ENCODE results near the gene GPR142. TPM values are rescaled to one million over a fixed set of nuclear protein-coding genes. Genes with fewer than 3 reads are reported as not detected.

GPR142 gene
- total RNA-seq, 1 experiment from 2014 or later = not detected

- CTCF ChIA-PET = interaction anchor here (0.7 to 9.6 kb wide), 2 partner anchors 82 to 158 kb away, joined by 3 to 283 read pairs; no protein-coding TSS in a partner anchor
- H3K4me1 Mint-ChIP-seq (ENCODE audit: insufficient read depth, unreplicated experiment) = peaks cover 2% of the 10 kb centered on the region
Measured at GRCh38 chr17:74374858-74375257, 7.6 kb downstream of the GPR142 start.

GRCh38 chr17:74379495-74380085 lies 12.3 kb downstream of the GPR142 start:
- POLR2A ChIA-PET = interaction anchor here (0.6 to 4.1 kb wide), 7 partner anchors 37 to 194 kb away, joined by 3 to 46 read pairs (median 5); partner anchors contain the start of gene GPRC5C
- CTCF ChIA-PET = interaction anchor here (0.6 to 9.6 kb wide), 40 partner anchors 11 to 392 kb away, joined by 3 to 283 read pairs (median 4); partner anchors contain the start of genes CD300LB and GPR142

More at GRCh38 chr17:74374858-74375257, 7.6 kb downstream of the GPR142 start:
- no peak for TF ChIP-seq CTCF (IDR thresholded peaks at IDR 0.05; ENCODE audit: unreplicated experiment)
- intact Hi-C loops (cut with micrococcal nuclease) = no loop called here
- no peak for DNase-seq (ENCODE audit: unreplicated experiment)
- Mint-ChIP-seq H3K4me3 (ENCODE audit: unreplicated experiment) (no peak overlapping the region), H3K27me3 (ENCODE audit: insufficient read depth, unreplicated experiment) (peaks cover 66% of the 10 kb centered on the region), H3K9me3 (ENCODE audit: unreplicated experiment) (no peaks in the 10 kb centered on the region), H3K27ac (ENCODE audit: low read depth, unreplicated experiment) (no peak overlapping the region), H3K36me3 (ENCODE audit: insufficient read depth, unreplicated experiment) (no peaks in the 10 kb centered on the region)
- POLR2A ChIA-PET = interaction anchor here (0.7 kb wide), 1 partner anchor 76 kb away, joined by 4 read pairs; no protein-coding TSS in a partner anchor
- BruUV-seq (replicated peaks) = no TSS peak

GRCh38 chr17:74380086-74380958 lies 13.0 kb downstream of the GPR142 start:
- H3K4me3 Mint-ChIP-seq (ENCODE audit: unreplicated experiment) = peak overlapping the region; percentile 37
- intact Hi-C loops (cut with micrococcal nuclease) = loop anchor here (1.0 kb wide), 1 partner anchor 153 kb away; no protein-coding TSS in a partner anchor
- peak; percentile 31 for TF ChIP-seq CTCF (IDR thresholded peaks at IDR 0.05; ENCODE audit: unreplicated experiment)
- DNase-seq (ENCODE audit: unreplicated experiment) = peak; percentile 74
- H3K36me3 Mint-ChIP-seq (ENCODE audit: insufficient read depth, unreplicated experiment) = no peaks in the 10 kb centered on the region
- ChIA-PET POLR2A (interaction anchor here (0.6 to 4.1 kb wide), 7 partner anchors 36 to 193 kb away, joined by 3 to 46 read pairs (median 5); partner anchors contain the start of gene GPRC5C), CTCF (interaction anchor here (0.6 to 9.6 kb wide), 23 partner anchors 11 to 223 kb away, joined by 3 to 283 read pairs (median 6); partner anchors contain the start of genes CD300LB and GPR142)
- peaks cover 16% of the 10 kb centered on the region for H3K4me1 Mint-ChIP-seq (ENCODE audit: insufficient read depth, unreplicated experiment)
- BruUV-seq (replicated peaks) = no TSS peak
- H3K27me3 Mint-ChIP-seq (ENCODE audit: insufficient read depth, unreplicated experiment) = peaks cover 32% of the 10 kb centered on the region
- no peaks in the 10 kb centered on the region for H3K9me3 Mint-ChIP-seq (ENCODE audit: unreplicated experiment)
- peak overlapping the region; percentile 79 for H3K27ac Mint-ChIP-seq (ENCODE audit: low read depth, unreplicated experiment)

More at GRCh38 chr17:74379495-74380085, 12.3 kb downstream of the GPR142 start:
- no peak overlapping the region for H3K27ac Mint-ChIP-seq (ENCODE audit: low read depth, unreplicated experiment)
- DNase-seq (ENCODE audit: unreplicated experiment) = peak; percentile 87
- peak; percentile 95 for TF ChIP-seq CTCF (IDR thresholded peaks at IDR 0.05; ENCODE audit: unreplicated experiment)
- H3K4me1 Mint-ChIP-seq (ENCODE audit: insufficient read depth, unreplicated experiment) = peaks cover 16% of the 10 kb centered on the region
- no peaks in the 10 kb centered on the region for H3K36me3 Mint-ChIP-seq (ENCODE audit: insufficient read depth, unreplicated experiment)
- peaks cover 39% of the 10 kb centered on the region for H3K27me3 Mint-ChIP-seq (ENCODE audit: insufficient read depth, unreplicated experiment)
- BruUV-seq (replicated peaks) = no TSS peak
- intact Hi-C loops (cut with micrococcal nuclease) = loop anchor here (1.0 kb wide), 4 partner anchors 78 to 223 kb away; no protein-coding TSS in a partner anchor
- H3K9me3 Mint-ChIP-seq (ENCODE audit: unreplicated experiment) = no peaks in the 10 kb centered on the region
- peak overlapping the region; percentile 37 for H3K4me3 Mint-ChIP-seq (ENCODE audit: unreplicated experiment)

Measured in MCF 10A (cell line).